ENCODE data around the gene PLLP. TPM values are rescaled to one million over a fixed set of nuclear protein-coding genes. Genes with fewer than 3 reads are reported as not detected.
"Not testable (repeated sequence)": the region's sequence is repeated elsewhere in the genome, so short reads cannot be mapped to it uniquely, and the experiment has no call there.

Gene PLLP
- total RNA-seq, 1 donor from 2014 or later, result not detected

GRCh38 chr16:57270221-57271062 is 14.0 kb downstream of the PLLP start:
- H3K9me3 Mint-ChIP-seq (ENCODE audit: unreplicated experiment), result peaks cover 3% of the 10 kb centered on the region
- TF ChIP-seq CTCF (IDR thresholded peaks at IDR 0.05; ENCODE audit: partially characterized antibody, unreplicated experiment), result no peak
- H3K4me1 Mint-ChIP-seq (ENCODE audit: low read depth, unreplicated experiment), result peaks cover 3% of the 10 kb centered on the region
- peak; percentile 9 for DNase-seq
- H3K4me3 Mint-ChIP-seq (ENCODE audit: unreplicated experiment), result no peak overlapping the region
- H3K36me3 Mint-ChIP-seq (ENCODE audit: unreplicated experiment), result no peaks in the 10 kb centered on the region
- H3K27me3 Mint-ChIP-seq (ENCODE audit: unreplicated experiment), result no peaks in the 10 kb centered on the region
- H3K27ac Mint-ChIP-seq (ENCODE audit: unreplicated experiment), result no peak overlapping the region

- H3K27me3 Mint-ChIP-seq (ENCODE audit: unreplicated experiment), result no peaks in the 10 kb centered on the region
- H3K4me3 Mint-ChIP-seq (ENCODE audit: unreplicated experiment), result no peak overlapping the region
- H3K4me1 Mint-ChIP-seq (ENCODE audit: low read depth, unreplicated experiment), result peaks cover 3% of the 10 kb centered on the region
- no peak overlapping the region for H3K27ac Mint-ChIP-seq (ENCODE audit: unreplicated experiment)
- no peaks in the 10 kb centered on the region for H3K36me3 Mint-ChIP-seq (ENCODE audit: unreplicated experiment)
- TF ChIP-seq CTCF (IDR thresholded peaks at IDR 0.05; ENCODE audit: partially characterized antibody, unreplicated experiment), result no peak
- peaks cover 6% of the 10 kb centered on the region for H3K9me3 Mint-ChIP-seq (ENCODE audit: unreplicated experiment)
- DNase-seq, result peak; percentile 39
Observed at GRCh38 chr16:57268804-57269800, 15.4 kb downstream of the PLLP start.

- H3K27me3 Mint-ChIP-seq (ENCODE audit: unreplicated experiment); H3K27ac Mint-ChIP-seq (ENCODE audit: unreplicated experiment); H3K4me3 Mint-ChIP-seq (ENCODE audit: unreplicated experiment); H3K4me1 Mint-ChIP-seq (ENCODE audit: low read depth, unreplicated experiment); H3K9me3 Mint-ChIP-seq (ENCODE audit: unreplicated experiment); DNase-seq; H3K36me3 Mint-ChIP-seq (ENCODE audit: unreplicated experiment): not testable (repeated sequence)
Observed at GRCh38 chr16:57267343-57267742, 17.1 kb downstream of the PLLP start.

GRCh38 chr16:57266531-57267260 is 17.8 kb downstream of the PLLP start:
- H3K4me1 Mint-ChIP-seq (ENCODE audit: low read depth, unreplicated experiment), result peaks cover 3% of the 10 kb centered on the region
- no peak overlapping the region for H3K4me3 Mint-ChIP-seq (ENCODE audit: unreplicated experiment)
- peaks cover 6% of the 10 kb centered on the region for H3K9me3 Mint-ChIP-seq (ENCODE audit: unreplicated experiment)
- H3K27me3 Mint-ChIP-seq (ENCODE audit: unreplicated experiment), result peaks cover 2% of the 10 kb centered on the region
- no peaks in the 10 kb centered on the region for H3K36me3 Mint-ChIP-seq (ENCODE audit: unreplicated experiment)
- peak; percentile 7 for DNase-seq
- H3K27ac Mint-ChIP-seq (ENCODE audit: unreplicated experiment), result no peak overlapping the region
- TF ChIP-seq CTCF (IDR thresholded peaks at IDR 0.05; ENCODE audit: partially characterized antibody, unreplicated experiment), result no peak
